PC-3 (cell line): ENCODE data around the gene PAK3. TPM values are rescaled to one million over a fixed set of nuclear protein-coding genes. Genes with fewer than 3 reads are reported as not detected.

Experiments
- ATAC-seq: fragments of 200-7000 bp; cut with Tn5 transposase; 2 replicates; pipeline ENCODE4 v1.9.1; 2020; ENCODE audit warnings: mild to moderate bottlenecking, moderate library complexity
- BruUV-seq: library from RNA; stranded (reverse); fragments of 400-500 nt; replicated peaks from 2 replicates; lab custom pipeline; 2021; lab: Mats Ljungman, UMichigan
- CTCF ChIA-PET: fragments of 300-600 bp; sonication (Branson Sonifier 250); formaldehyde crosslinking; loops from one replicate; lab custom pipeline; 2022; ENCODE audit warnings: antibody characterized with exemption; lab: Charles Lee
- POLR2A ChIA-PET: fragments of 300-600 bp; sonication (Branson Sonifier 250); formaldehyde crosslinking; loops from one replicate; lab custom pipeline; 2022; ENCODE audit warnings: antibody characterized with exemption; ENCODE audit not compliant: unreplicated experiment; lab: Charles Lee
- DNase-seq: peaks from one replicate; pipeline ENCODE4 v3.0.0-alpha.2; 2015
- H2AFZ ChIP-seq: fragments of 300-600 bp; sonication (generic); 2 replicates; pipeline ENCODE4 v1.6.0; 2016; ENCODE audit warnings: antibody characterized with exemption, low read length
- H3F3A ChIP-seq: fragments of 300-600 bp; sonication (generic); one replicate; pipeline ENCODE4 v1.6.0; 2017; ENCODE audit warnings: antibody characterized with exemption, low read length, control low read depth, mild to moderate bottlenecking; ENCODE audit not compliant: unreplicated experiment
- H3K27ac ChIP-seq: fragments of 300-600 bp; sonication (generic); 2 replicates; pipeline ENCODE4 v1.5.1; 2016; ENCODE audit warnings: mild to moderate bottlenecking, low read length
- H3K27me3 ChIP-seq: fragments of 300-600 bp; sonication (generic); 2 replicates; pipeline ENCODE4 v1.6.1; 2016; ENCODE audit warnings: low read length, mixed read lengths
- H3K36me3 ChIP-seq: fragments of 300-600 bp; sonication (generic); 2 replicates; pipeline ENCODE4 v1.6.1; 2016; ENCODE audit warnings: low read depth, mixed run types, low read length, mixed read lengths
- H3K4me1 ChIP-seq: fragments of 300-600 bp; sonication (generic); 2 replicates; pipeline ENCODE4 v1.5.1; 2016; ENCODE audit warnings: low read length; ENCODE audit not compliant: insufficient read depth
- H3K4me2 ChIP-seq: fragments of 300-600 bp; sonication (generic); 2 replicates; pipeline ENCODE4 v1.6.0; 2016; ENCODE audit warnings: low read length
- H3K4me3 ChIP-seq: fragments of 300-600 bp; sonication (generic); 2 replicates; pipeline ENCODE4 v1.5.1; 2016; ENCODE audit warnings: mild to moderate bottlenecking, low read length, mixed read lengths
- H3K79me2 ChIP-seq: fragments of 300-600 bp; sonication (generic); 2 replicates; pipeline ENCODE4 v1.6.1; 2017; ENCODE audit warnings: low read length, mixed read lengths
- H3K9ac ChIP-seq: fragments of 300-600 bp; sonication (generic); 2 replicates; pipeline ENCODE4 v1.6.0; 2016; ENCODE audit warnings: mild to moderate bottlenecking, low read length
- H3K9me2 ChIP-seq: fragments of 300-600 bp; sonication (generic); replicated peaks from 2 replicates; pipeline ENCODE4 v1.6.1; 2016; ENCODE audit warnings: mixed run types, low read length, mixed read lengths
- H3K9me3 ChIP-seq: fragments of 300-600 bp; sonication (generic); 2 replicates; pipeline ENCODE4 v1.6.1; 2016; ENCODE audit warnings: low read length, mixed read lengths
- H4K20me1 ChIP-seq: fragments of 300-600 bp; sonication (generic); 2 replicates; pipeline ENCODE4 v1.6.1; 2016; ENCODE audit warnings: low read length, mixed read lengths
- CTCF ChIP-seq: fragments of 300-600 bp; sonication (generic); conservative IDR thresholded peaks from 2 replicates; pipeline ENCODE4 v1.5.1; 2017; ENCODE audit warnings: antibody characterized with exemption, low read depth, mild to moderate bottlenecking, low read length
- EZH2 ChIP-seq: fragments of 300-600 bp; sonication (generic); IDR thresholded peaks from one replicate; pipeline ENCODE4 v1.6.1; 2017; ENCODE audit warnings: antibody characterized with exemption, mild to moderate bottlenecking, low read length; ENCODE audit not compliant: unreplicated experiment
- EZH2phosphoT487 ChIP-seq: fragments of 300-600 bp; sonication (generic); IDR thresholded peaks from 2 replicates; pipeline ENCODE4 v1.6.1; 2018; ENCODE audit warnings: mild to moderate bottlenecking, antibody characterized with exemption, low read length, borderline replicate concordance
- intact Hi-C: fragments of 100-400 bp; cut with micrococcal nuclease; formaldehyde crosslinking; loops from 2 replicates; pipeline ENCODE4 v1.9.0; 2023
- total RNA-seq: library from RNA; depleted of rRNA; stranded (reverse); fragments of >200 nt; gene quantifications from 2 replicates; pipeline ENCODE4 v1.2.3, GENCODE V29; 2014

PAK3 gene
- total RNA-seq, 1 experiment from 2014 or later, result 2.0 TPM

- BruUV-seq, result no TSS peak
- TF ChIP-seq EZH2phosphoT487 (no peak), EZH2 (no peak), CTCF (peak; percentile 66)
- Histone ChIP-seq H4K20me1 (no peaks in the 10 kb centered on the region), H2AFZ (no peak overlapping the region), H3K79me2 (no peaks in the 10 kb centered on the region), H3K4me2 (no peak overlapping the region), H3K9me2 (no peaks in the 10 kb centered on the region), H3K36me3 (no peaks in the 10 kb centered on the region), H3K9ac (no peak overlapping the region), H3K4me3 (no peak overlapping the region), H3K27ac (no peak overlapping the region), H3F3A (no peaks in the 10 kb centered on the region), H3K27me3 (no peaks in the 10 kb centered on the region), H3K4me1 (no peaks in the 10 kb centered on the region), H3K9me3 (no peaks in the 10 kb centered on the region)
- ChIA-PET CTCF (interaction anchor here (1.0 kb wide), 1 partner anchor 245 kb away, joined by 3 read pairs; no protein-coding TSS in a partner anchor), POLR2A (no interaction called here)
- DNase-seq (peak; percentile 30), ATAC-seq (no peak)
- intact Hi-C loops, result loop anchor here (5.0 kb wide), 1 partner anchor 247 kb away; no protein-coding TSS in a partner anchor
Observed at GRCh38 chrX:111098874-111099273, 2.9 kb downstream of the PAK3 start.

- no peak overlapping the region for H3K4me3 ChIP-seq
- CTCF ChIA-PET, result interaction anchor here (0.6 to 1.0 kb wide), 8 partner anchors 15 to 253 kb away, joined by 3 to 10 read pairs (median 4); no protein-coding TSS in a partner anchor
- DNase-seq (peak; percentile 59), ATAC-seq (peak; percentile 32)
- no peak overlapping the region for H3K9ac ChIP-seq
- POLR2A ChIA-PET, result interaction anchor here (0.5 to 0.7 kb wide), 2 partner anchors 59 to 98 kb away, joined by 3 to 4 read pairs; no protein-coding TSS in a partner anchor
- no peaks in the 10 kb centered on the region for H3K9me3 ChIP-seq
- H3K27ac ChIP-seq, result no peak overlapping the region
- H3K27me3 ChIP-seq, result no peaks in the 10 kb centered on the region
- H2AFZ ChIP-seq, result no peak overlapping the region
- H3K4me2 ChIP-seq, result no peak overlapping the region
- no peaks in the 10 kb centered on the region for H3K79me2 ChIP-seq
- no peaks in the 10 kb centered on the region for H3K36me3 ChIP-seq
- TF ChIP-seq EZH2 (no peak), CTCF (peak; percentile 60), EZH2phosphoT487 (no peak)
- no TSS peak for BruUV-seq
- no peaks in the 10 kb centered on the region for H3K4me1 ChIP-seq
- intact Hi-C loops, result loop anchor here (1.0 kb wide), 2 partner anchors 108 to 144 kb away; no protein-coding TSS in a partner anchor
- no peaks in the 10 kb centered on the region for H4K20me1 ChIP-seq
- no peaks in the 10 kb centered on the region for H3F3A ChIP-seq
- H3K9me2 ChIP-seq, result no peaks in the 10 kb centered on the region
Observed at GRCh38 chrX:111100191-111100590, 4.2 kb downstream of the PAK3 start.

GRCh38 chrX:111101580-111101979 lies 5.6 kb downstream of the PAK3 start:
- H3K4me3 ChIP-seq, result no peak overlapping the region
- no peaks in the 10 kb centered on the region for H3K9me2 ChIP-seq
- no peaks in the 10 kb centered on the region for H3K36me3 ChIP-seq
- no peak overlapping the region for H3K4me2 ChIP-seq
- H3K9me3 ChIP-seq, result no peaks in the 10 kb centered on the region
- no peaks in the 10 kb centered on the region for H3F3A ChIP-seq
- intact Hi-C loops, result no loop called here
- no peaks in the 10 kb centered on the region for H3K79me2 ChIP-seq
- no peak overlapping the region for H3K27ac ChIP-seq
- H4K20me1 ChIP-seq, result no peaks in the 10 kb centered on the region
- no TSS peak for BruUV-seq
- H3K27me3 ChIP-seq, result no peaks in the 10 kb centered on the region
- H2AFZ ChIP-seq, result no peak overlapping the region
- TF ChIP-seq EZH2phosphoT487 (no peak), EZH2 (no peak), CTCF (no peak)
- H3K4me1 ChIP-seq, result no peaks in the 10 kb centered on the region
- no peak overlapping the region for H3K9ac ChIP-seq
- POLR2A ChIA-PET, result no interaction called here
- no peak for DNase-seq
- CTCF ChIA-PET, result no interaction called here
- no peak for ATAC-seq
